Peyer's patch (tissue), 4 donors: ENCODE data around the gene URAD.

Source experiments
- CTCF ChIP-seq, 6 experiments: fragments of 450-650 bp in 4 of 6; fragments of 200-600 bp in 2 of 6; sonication (generic) in 1 of 6; IDR thresholded peaks; one replicate each; pipeline ENCODE4 v1.5.1; 2017 to 2019; ENCODE audit warnings: antibody characterized with exemption in 6 of 6, mild to moderate bottlenecking in 3 of 6, moderate library complexity in 1 of 6
- POLR2A ChIP-seq, 2 donors: fragments of 450-650 bp; IDR thresholded peaks; one replicate each; pipeline ENCODE4 v1.5.1; 2017; ENCODE audit warnings: antibody characterized with exemption in 2 of 2, mild to moderate bottlenecking in 2 of 2, moderate library complexity in 2 of 2

GRCh38 chr13:27973961-27974662 is 14.4 kb downstream of the URAD start:
- TF ChIP-seq CTCF (IDR thresholded peaks at IDR 0.05): peak in 2 of 6 experiments; percentile 8 to 38
- peak in 1 of 2 donors; percentile 46 for TF ChIP-seq POLR2A (IDR thresholded peaks at IDR 0.05)
